Erythroblast (primary cell): ENCODE data around the gene NKD2.

ENCODE experiments used
- GATA1 ChIP-seq: IDR thresholded peaks from 2 replicates; pipeline ENCODE4 v1.6.1; 2011; ENCODE audit warnings: low read depth, mild to moderate bottlenecking, control low read depth, low read length, moderate library complexity
- POLR2A ChIP-seq: IDR thresholded peaks from 2 replicates; pipeline ENCODE4 v1.6.1; 2011; ENCODE audit warnings: mild to moderate bottlenecking, low read length

DNA sequence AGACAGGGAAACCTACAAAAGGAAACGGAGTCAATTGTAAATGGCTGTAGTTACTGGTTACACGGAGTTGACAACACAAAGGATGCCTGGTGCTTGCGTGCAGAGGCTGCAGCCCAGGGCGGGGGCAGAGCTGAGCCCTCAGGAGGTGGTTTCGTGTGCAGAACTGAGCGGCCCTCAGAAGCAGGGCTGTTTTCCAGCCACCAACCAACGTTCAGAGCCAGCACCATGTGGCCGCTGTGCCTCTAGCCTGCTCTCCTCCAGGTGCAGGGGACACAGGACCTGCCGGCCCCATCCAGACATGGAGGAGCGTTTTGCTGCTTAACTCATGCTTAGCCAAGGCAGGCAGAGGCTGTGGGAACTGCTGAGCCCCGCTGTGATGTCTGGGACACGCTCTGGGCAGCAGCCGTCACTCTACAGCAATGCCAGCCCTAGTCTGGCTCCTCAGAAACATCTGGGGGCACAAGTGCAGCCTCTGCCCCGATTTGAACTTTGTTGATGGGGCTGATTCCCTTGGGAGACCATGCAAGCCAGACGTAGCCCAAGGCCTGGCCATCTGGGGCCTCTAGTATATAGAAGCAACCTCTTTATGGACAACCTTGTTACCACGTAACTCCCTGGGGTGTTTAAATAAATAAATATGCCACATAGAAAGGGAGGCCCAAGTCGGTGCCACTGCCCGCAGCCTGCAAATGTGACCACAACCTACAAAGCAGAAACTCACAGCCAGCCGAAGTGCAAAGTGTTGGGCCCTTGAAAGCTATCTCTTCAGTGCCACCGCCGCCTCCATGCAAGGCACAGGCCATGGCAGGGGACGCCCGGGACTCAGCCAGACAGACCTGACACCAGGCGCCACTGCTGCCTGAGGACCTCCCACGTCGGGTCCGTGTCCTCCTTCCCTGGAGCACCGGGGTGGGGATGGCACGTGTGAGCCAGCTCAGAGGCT lies 42.1 kb downstream of the NKD2 start:
- no peak for TF ChIP-seq POLR2A
- TF ChIP-seq GATA1 = no peak
